GM18498 (cell line): ENCODE data around the gene PIGP.
"Not testable (repeated sequence)": the region's sequence is repeated elsewhere in the genome, so short reads cannot be mapped to it uniquely, and the experiment has no call there.

Source experiments
- ATAC-seq: cut with Tn5 transposase; IDR thresholded peaks from one replicate; pipeline ENCODE4 v1.9.1; 2021; ENCODE audit warnings: mild to moderate bottlenecking, moderate library complexity; ENCODE audit not compliant: unreplicated experiment

PIGP gene

DNA sequence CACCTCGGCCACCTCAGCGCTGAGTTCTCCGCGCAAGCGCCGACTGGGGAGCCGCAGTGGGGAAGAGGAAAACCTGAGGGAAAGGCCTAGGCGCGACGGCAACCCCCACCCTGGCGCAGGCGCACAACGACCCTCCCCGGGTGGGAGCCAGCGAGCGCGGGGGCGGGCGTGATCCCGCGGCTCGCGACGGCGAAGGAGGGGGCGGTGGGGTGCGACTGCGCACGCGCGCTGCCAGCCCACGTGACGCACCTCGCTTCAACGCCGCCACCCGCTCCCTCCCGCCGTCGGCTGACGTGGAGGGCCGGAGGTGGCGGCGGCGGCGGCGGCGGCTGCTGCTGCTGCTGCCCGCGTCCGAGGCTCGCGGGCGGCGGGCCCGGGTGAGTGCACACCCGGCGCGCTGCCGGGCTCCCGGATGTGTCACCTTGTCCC, at the start of gene PIGP, which contains the start of gene TTC3:
PIGP (minus strand) TSS at position 84 of the 429 bp plus-strand sequence. CDS start 556 bp downstream, outside the sequence.
TTC3 (plus strand) TSS at position 267 of the 429 bp plus-strand sequence. CDS start 14,004 bp downstream, outside the sequence.
- ATAC-seq: peak; percentile 74

DNA sequence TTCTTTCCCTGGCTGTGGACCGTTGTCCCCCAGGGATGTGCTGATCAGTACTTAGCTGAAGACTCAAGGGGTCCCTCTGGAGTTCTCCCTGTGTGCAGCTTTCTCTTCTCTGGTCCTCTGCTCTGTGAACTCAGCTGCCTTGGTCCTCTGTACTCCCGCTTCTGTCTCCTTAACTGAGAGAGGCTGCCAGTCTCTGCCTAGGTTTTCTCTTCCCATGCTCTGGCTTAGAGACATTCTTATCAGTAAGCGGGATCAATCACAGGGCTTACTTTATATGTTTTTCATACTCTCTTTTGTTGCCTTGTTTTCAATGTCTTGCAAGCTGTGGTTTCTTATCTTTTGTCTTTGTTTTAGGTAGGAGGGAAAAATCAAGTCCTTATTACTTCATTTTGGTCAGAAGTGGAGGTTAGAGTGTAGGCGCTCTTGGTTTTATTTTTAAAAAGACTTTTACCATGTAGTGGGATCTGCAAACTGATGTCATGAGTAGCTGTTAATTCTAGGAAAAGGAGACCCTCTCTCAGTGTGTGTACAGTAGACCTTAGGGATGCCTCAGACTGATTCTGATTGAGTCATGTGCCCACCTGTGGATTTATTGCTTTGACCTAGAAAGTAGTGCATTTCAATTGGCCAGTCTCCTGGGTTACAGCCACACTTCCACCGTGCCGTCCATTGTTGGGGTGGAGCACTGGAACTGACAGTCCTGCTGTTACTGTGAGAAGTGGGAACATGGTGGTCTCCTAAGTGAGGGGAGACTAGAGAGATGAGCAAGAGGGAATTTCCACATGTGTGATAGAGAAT, 46.7 kb upstream of the PIGP start:
- ATAC-seq: no peak

DNA sequence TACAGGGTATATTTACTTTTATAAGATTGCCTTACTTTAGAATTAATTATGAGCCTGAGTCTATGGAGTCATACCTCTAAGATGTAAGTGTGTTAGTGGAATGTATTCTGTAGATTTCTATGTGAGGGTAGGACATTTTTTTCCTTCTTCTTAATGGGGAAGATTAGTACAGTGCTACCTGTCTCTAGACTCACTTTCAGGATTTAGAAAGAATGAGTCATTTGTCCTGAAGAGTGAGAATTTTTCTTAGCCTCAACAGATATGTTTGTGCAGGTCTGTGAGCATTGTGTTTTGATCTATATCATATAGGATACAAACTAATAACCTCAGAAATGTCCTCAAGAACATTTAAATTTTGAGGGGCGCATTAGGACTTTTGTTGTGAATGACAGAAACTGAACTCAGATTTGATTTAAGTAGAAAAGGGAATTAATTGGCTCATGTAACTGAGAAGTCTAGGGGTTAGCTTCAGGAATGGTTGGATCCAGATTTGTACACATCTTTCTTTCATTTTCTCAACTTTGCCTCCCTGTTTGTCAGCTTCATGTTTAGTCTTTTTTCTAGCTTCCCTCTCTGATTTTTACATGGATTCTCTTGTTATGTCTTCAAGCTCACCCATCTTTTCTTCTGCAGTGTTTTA, 45.4 kb upstream of the PIGP start:
- ATAC-seq: no peak

DNA sequence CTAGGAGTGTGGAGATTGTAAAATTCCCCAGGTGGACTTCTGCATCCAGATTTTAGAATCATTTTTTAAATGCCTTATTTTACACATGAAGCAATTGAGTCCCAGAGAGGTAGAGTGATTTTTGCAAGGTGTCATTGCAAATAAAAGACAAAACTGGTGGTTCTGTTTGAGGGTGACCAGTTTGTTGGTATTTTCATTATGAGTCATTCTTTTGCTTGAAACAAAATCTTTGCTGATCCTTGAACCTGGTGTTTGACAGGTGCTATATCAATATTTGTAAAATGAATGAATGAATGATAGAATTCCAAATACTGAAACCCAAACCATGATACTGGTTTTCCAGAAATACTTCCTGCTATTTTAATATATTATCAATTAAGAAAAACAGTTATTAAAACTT, 44.3 kb upstream of the PIGP start:
- ATAC-seq: no peak

DNA sequence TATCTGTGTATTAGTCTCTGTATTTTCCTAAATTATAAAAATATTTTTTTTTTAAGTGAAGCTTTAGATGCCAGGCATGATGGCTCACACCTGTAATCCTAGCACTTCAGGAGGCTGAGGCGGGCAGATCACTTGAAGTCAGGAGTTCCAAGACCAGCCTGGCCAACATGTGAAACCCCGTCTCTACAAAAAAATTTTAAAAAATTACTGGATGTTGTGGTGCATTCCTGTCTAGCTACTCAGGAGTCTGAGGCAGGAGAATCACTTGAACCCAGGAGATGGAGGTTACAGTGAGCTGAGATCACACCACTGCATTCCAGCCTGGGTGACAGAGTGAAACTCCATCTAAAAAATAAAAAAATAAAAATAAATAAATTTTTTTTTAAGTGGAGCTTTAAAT, 43.6 kb upstream of the PIGP start:
- ATAC-seq: not testable (repeated sequence)

DNA sequence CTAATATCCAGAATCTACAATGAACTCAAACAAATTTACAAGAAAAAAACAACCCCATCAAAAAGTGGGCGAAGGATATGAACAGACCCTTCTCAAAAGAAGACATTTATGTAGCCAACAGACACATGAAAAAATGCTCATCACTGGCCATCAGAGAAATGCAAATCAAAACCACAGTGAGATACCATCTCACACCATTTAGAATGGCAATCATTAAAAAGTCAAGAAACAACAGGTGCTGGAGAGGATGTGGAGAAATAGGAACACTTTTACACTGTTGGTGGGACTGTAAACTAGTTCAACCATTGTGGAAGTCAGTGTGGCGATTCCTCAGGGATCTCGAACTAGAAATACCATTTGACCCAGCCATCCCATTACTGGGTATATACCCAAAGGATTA, 41.4 kb upstream of the PIGP start:
- not testable (repeated sequence) for ATAC-seq

DNA sequence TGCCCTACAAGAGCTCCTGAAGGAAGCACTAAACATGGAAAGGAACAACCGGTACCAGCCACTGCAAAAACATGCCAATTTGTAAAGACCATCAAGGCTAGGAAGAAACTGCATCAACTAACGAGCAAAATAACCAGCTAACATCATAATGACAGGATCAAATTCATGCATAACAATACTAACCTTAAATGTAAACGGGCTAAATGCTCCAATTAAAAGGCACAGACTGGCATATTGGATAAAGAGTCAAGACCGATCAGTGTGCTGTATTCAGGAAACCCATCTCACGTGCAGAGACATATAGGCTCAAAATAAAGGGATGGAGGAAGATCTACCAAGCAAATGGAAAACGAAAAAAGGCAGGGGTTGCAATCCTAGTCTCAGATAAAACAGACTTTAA, 38.2 kb upstream of the PIGP start:
- ATAC-seq: not testable (repeated sequence)

DNA sequence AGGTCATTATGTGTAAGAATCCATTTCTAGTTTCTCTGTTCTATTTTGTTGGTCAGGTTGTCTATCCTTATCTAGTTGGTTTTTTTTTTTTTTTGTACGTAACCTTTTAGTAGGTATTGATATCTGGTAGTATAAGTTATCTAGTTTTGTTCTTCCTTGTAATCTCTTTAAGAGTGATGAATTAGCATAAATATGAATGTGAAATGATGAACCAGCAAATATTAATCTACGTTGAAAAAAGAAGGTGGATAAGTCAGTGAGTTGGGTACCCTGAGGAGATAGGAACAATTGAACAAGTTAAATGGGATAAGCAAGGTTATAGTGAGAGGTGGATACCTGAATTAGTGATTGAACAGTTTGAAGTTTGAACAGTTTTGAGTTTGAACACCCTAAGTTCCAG, 34.1 kb upstream of the PIGP start:
- ATAC-seq: no peak

DNA sequence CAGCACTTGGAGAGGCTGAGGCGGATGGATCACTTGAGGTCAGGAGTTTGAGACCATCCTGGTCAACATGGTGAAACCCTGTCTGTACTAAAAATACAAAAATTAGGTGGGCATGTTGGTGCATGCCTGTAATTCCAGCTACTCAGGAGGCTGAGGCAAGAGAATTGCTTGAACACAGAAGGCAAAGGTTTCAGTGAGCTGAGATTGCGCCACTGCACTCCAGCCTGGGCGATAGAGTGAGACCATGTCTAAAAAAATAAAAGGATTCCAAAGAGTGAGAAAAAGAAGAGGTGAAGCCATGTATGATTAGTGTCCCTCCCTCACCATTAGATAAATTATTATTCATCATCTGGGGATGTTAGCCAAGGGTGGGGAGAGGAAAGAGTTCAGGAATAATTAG, 29.9 kb upstream of the PIGP start:
- ATAC-seq: not testable (repeated sequence)

DNA sequence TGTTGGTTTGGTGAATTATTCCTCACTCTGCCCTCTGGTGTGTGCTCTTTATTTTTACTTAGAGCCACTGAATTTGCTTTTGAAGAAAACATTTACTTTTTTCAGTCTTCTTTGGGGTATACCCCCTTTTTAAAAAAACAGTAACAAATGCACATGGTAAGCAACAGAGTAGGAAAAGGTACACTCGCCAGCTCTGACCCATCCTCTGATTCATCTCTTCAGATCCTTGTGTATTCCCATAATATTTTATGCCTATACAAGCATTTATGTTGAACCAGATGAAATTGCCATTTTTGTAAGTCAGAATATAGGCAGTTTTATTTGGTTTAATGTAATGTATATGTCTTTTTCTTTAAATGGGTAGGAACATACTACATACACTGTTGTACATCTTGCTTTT, 28.5 kb upstream of the PIGP start:
- ATAC-seq: no peak

DNA sequence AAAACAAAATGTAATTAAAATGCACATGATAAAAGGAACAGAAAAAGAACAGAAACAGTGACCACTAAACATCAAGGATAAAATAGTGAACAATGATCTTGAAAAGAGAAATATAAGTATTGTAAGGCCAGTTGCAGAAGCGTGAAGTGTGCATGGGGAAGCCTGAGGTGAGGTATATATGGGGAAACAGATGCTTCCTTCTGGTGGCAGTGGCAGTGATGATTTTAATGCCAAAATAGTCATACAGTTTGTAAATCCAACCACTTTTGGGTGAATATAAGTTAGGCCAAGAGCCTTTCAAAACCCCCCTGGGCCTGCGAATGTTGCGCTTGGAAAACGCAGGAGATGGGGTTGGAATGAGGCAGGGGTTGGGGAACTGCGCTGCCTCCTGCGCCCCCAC, 27.4 kb upstream of the PIGP start:
- ATAC-seq: no peak

DNA sequence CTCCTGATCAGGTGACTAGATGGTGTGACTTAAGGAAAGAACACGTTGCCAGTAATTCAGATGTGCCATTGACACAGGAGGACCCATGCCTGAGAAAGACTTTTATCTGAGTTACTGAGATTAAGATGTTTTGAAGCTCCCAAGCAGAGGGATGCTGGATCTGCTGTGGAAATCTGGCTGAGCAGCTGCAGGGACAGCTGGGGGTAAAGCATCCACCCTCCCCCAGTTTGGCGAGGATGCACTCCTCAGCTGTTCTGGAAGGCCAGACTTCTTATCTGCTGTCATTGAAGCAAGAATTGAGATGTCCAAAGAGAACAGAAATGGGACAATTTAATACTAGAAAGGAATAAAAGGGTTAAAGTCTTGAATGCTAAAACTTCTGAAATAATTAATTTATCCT, 25.9 kb upstream of the PIGP start:
- no peak for ATAC-seq

DNA sequence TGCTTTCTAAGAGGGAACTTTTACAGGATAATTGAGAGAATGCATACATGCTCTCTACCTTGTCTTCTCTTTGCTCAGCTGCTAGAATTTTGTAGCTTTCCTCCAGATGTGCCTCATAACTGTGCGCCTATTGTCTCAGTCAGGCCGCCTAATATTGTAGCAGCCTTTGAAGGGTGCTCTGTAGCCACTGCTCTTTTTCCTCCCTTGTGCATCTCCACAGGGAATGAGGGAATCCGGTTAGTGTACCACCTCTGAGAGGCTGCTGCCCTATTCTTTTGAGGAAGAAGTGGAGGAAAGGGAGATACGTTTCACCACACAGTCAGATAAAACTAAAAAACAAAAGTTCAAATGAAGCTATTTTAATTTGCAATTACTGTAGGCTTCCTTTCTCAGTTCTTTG, 22.9 kb upstream of the PIGP start:
- no peak for ATAC-seq

DNA sequence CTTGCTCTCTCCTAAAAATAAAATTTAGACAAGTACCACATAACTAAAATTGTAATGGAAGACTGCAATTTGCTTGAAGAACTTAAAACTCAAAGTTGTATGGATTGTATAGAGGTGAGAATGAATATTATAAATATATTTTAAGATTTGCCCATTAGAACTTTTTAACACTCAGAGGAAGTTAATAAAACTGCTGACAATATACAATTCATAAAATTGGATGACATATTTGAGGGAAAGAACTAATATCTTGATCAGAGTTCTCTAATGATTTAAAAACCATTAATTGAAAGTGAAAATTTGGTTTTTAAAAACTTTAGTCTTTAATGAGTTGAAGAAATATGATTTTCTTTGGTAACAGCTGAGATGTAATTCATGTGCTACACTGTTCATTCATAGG, 21.1 kb upstream of the PIGP start:
- no peak for ATAC-seq

DNA sequence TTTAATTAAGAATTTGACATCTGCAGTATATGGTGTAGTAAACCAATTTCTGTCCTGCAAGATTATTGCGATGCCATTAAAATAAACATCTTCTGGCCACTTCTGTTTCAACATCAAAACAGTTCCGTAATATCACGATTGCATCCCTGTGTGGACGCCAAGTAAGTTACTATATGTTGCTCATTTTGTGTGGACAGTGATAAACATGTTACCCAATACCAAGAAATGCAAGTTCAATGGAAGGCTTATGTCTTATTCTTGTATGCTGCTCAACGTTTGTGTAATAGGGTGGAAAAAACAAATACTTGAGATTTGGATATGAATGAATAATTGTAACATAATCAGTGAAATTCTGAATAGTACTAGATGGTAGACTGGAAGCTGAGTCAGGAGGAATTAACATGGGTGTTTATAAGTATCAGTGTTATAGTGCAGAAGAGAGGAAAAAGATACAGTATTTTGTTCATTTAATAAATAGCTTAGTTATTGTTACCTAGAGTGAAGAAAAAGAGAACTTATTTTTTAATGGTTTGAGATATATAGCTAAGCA, 15.4 kb upstream of the PIGP start:
- no peak for ATAC-seq

DNA sequence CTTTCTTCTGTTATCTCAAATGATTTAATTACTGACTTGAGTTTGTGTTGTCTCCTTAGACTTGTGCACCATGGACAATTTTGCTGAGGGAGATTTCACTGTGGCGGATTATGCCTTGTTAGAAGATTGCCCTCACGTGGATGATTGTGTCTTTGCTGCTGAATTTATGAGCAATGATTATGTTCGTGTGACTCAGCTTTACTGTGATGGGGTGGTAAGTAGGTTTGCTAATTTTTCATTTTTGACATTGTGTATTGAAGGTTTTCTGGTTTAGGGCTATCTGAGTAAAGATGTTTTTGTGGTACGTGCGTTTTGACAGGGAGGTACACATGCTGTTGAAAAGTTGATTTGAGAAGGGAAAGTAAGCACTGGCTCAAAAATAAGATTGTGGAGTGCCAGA, 14.3 kb upstream of the PIGP start:
- no peak for ATAC-seq

DNA sequence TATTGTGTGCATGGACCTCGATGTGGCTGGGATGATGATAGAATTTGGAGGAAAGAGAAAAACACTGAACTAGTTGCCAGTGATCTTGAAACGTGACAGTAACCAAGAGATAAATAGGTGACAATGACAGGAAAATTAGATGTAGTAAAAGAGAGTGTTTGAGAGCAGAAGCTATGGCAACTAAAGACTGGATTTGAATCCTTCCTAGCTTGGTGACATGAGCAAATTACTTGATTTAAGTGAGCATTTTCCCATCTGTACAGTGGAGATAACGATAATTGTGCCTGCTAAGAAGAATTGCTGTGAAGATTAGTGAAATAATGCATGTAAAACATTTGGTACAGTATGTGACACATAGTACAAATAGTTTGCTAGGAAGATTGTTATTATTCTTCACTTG, 12.9 kb upstream of the PIGP start:
- ATAC-seq: no peak

DNA sequence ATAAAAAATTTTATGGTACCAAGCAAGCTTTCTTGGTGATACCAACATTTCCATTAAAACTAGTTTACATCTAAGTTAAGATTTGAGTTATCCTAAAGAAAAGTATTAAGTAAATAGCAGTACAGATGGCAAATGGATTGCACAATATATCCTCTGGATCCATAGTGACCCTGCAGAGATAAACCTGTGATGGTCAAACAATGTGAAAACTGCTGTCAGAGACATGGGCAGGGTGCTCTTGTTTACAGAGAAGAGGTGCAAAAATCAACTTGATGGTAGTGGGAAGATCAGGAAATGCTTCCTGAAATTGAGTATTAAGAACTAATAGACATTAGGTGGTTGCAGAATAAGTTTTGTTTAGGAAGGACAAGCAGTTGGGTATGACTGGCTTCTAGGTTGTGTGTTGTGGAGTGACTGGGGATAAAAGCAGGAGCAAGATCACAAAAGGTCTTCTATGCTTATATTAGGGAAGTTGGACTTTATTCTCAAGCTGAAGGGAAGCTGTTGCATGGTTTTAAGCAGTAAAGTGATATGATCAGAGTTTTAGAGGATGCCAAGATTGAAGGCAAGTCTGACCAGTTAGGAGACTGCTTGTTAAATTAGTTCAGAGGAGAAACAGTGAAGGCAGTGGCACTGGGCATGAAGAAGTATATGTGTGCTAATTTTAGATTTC, 10.1 kb upstream of the PIGP start:
- no peak for ATAC-seq

DNA sequence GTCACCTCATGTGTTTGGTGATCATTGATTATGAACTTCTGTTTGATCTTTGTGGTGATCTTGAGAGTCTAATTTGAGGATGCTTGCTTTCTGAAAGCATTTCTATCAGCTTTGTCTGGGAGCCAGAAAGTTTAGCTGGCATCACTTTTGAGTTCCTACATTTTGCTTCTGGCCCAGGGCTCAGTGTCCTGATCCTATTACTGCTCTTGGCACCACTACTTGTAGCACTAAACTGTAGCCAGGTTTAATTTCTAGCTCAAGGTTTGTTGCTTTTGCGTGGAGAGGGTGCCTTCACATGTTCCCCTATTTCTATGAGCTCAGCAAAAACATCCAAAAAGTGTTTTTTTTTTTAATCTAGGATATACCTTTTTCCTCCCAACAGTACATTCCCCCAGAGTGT, 9.5 kb upstream of the PIGP start:
- no peak for ATAC-seq

DNA sequence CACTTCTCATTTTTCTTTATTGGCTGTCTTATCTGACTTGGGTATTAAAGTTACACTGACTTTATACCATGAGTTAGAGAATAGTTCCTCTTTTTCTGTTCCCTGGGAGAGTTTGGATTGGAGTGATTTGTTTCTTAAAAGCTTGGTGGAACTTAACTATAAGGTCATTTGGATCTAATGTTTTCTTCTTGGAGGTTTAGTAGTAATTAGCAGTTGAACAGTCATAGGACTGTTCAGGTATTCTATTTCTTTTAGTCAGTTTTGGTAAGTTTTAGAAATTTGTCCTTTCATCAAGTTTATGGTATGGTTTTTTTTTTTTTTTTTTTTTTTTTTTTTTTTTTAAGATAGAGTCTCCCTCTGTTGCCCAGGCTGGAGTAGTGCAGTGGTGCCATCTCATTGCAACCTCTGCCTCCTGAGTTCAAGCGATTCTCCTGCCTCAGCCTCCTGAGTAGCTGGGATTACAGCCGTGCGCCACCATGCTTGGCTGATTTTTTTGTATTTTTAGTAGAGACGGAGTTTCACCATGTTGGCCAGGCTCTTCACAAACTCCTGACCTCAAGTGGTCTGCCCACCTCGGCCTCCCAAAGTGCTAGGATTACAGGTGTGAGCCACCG, 6.4 kb upstream of the PIGP start:
- ATAC-seq: no peak

DNA sequence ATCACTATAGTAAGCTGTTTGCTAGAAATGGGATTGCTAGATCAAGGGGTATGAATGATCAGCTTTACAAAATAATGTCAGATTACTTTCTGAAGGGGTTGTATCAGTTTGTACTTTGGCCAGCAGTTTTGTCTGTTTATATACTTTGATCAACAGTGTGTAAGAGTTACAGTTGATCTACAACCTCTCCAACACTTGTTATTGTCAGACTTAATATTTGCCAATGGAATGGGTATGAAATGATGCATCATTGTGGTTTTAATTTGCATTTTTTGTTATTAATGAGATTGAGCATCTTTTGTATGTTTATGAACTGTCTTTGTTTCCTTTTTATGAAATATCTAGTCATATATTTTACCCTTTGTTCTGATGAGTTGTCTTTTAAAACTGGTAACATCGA, 4.5 kb upstream of the PIGP start:
- no peak for ATAC-seq
